Measurements from ENCODE around the gene ARHGEF17.

GRCh38 chr11:73392108-73393010, 84.3 kb downstream of the ARHGEF17 start:
- no peak for TF ChIP-seq CTCF (IDR thresholded peaks at IDR 0.05)
- TF ChIP-seq POLR2A (IDR thresholded peaks at IDR 0.05), result no peak

All from Peyer's patch (tissue), 4 donors.